ENCODE data around the gene PRR16.

Gene PRR16

DNA sequence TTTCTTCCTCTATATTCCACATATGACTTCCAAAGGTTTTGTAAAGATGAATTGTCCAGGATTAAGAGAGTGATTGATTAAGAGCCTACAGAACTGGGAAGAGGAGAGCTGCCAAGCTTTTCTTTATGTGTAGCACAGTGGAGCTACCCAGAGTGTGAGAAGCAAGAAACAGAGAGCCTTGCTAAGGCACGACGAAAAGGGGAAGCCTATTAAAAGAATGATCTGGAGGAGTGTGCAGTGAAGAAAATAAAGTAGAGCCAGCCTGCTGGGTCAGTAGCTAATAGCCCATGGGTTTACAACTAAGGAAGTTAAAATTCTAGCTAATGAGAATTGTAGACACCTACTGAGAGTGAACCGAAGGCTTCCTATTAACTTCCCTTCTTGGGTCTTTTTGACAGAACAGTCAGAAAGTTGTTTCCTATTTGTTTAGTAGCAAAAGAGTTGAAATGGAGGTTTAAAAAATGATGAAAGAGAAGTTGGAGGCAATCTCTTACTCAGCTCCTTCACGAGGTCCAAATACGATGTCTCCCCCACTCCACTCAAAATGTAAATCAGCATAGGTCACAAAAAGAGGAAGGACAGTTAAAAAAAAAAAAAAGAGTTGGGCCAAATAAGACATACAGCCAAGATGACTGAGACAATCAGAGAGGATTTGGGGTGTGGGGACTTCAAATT is 957 bp upstream of the PRR16 start:
- no peak for DNase-seq (ENCODE audit: low spot score)

GRCh38 chr5:120464627-120465435 is 731 bp downstream of the PRR16 start:
- DNase-seq (ENCODE audit: low spot score): peak; percentile 72

DNA sequence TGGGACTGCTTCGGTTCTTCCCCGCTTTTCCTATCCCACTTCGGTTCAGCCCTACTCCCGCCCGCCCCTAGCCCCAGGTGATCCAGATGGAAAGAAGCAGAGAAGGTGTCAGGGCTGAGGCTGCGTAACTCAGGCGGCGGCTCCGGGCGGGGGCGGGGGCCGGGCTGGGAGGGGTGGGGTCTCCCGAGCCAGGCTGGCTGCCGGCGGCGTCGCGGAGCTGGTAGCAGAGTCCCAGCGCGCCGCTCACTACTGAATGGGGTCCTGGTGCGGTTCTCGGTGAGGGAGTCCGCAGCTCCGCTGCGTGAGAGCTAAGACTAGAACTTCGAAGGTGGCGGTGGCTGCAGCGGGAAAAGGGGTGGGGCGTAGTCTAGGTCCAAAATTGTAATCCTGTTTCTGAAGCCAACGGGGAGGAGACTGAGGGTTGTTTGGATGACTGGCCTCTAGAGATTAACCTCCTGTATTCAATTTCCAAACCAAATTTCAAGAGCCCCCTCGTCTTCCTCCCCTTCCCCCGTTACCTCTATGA is 1.4 kb downstream of the PRR16 start:
- DNase-seq (ENCODE audit: low spot score): peak; percentile 74

DNA sequence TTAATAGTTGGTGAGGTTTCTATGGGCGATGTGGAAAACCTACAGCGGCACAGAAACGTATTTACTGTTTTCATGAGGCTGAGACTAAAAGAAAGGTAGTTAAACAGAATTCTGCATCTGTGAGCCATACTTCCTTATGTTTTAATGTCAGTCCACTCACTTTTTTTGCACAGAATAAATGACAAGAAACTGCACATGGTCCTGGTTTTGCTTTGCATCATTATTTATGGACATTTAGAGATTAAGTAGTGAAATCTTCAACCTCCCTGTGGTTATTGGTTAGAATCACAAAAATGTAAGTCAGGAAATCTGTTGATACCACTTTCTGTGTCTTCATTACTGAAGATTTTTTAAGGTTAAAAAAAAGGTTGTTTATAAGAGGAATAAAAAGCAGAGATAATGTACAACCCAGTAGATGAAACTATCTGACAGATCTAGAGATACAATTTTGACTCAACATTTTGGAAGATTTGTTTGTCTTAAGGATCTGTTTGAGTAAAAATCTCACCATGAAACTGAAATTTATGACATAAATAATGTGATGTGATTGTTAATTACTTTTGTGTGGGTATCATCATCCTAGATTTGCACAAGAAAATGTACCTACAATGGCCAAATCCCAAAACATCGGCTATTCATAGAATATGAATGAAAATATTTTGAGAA is 2.4 kb downstream of the PRR16 start:
- no peak for DNase-seq (ENCODE audit: low spot score)

- no peak for DNase-seq (ENCODE audit: low spot score)
Observed at GRCh38 chr5:120471971-120472370, 7.9 kb downstream of the PRR16 start.

- DNase-seq (ENCODE audit: low spot score): no peak
Observed at GRCh38 chr5:120472911-120473310, 8.8 kb downstream of the PRR16 start.

- DNase-seq (ENCODE audit: low spot score): no peak
Observed at GRCh38 chr5:120473332-120473731, 9.2 kb downstream of the PRR16 start.

GRCh38 chr5:120476063-120476462 is 12.0 kb downstream of the PRR16 start:
- DNase-seq (ENCODE audit: low spot score): no peak

DNA sequence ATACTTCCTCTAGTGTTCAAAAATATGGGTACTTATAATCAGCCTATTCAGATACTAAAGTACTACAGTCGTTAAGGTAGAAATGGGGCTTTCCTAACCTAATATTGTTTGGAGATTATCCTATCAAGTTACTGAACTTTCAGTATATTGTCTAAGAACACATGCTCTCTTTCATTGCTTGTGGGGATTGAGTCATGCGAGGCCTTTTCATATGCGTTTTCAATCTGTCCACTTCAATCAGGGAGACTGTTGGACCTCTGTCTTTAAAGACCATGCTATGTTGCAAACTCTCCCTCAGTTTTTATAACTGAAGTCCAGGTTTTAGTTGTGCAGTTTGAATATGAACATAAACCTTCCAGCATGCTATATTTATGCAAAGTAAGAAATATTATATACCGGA is 15.0 kb downstream of the PRR16 start:
- DNase-seq (ENCODE audit: low spot score): no peak

DNA sequence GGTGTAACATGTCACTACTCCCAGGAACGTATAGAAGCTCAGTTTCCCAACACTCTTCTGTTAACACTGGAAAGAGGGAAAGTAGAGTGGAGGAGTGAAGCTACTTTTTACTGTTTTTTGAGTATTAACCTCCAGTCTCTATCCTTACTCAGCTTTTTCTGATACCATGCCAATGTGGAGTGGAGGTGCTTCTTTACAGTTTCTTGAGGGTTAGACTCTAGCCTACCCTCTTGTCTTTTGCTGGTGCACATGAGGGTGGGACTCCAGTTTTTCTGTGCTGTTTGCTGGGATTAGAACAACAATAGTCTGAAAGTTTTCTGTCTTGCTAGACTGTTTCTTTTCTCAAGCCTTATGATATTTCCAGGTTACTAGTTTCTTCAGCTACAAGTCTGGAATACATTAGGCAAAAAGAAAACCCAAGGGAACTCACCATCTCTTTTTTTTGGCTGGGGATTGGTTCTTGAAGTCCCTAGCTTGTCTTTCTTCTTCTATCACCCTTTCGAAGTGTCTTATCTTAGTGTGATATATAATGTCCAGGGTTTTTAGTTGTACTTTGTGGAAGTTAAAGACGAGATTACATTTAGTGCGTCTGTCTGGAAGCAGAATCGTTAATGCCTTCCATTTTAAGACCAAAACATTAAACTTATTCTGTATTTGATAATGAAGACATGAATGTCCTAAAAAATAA is 35.9 kb downstream of the PRR16 start:
- no peak for DNase-seq (ENCODE audit: low spot score)

DNA sequence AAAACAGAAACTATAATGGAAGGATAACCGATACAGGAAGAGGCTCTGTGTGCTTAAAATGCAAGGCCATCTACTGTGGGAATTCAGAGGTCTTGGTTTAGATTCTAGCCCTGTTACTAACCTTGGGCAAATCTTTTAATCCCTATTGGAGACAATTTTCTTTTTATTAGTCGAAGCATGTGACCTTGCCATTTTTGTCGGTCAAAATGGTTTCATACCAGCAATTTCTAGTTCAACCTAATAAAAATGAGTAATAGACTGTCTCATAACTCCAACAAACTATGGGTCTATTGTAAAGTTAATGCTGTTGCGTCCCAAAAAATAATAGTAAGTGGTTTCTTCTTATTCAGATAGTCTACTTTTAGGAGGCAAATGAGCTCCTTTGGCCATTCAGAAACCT is 38.4 kb downstream of the PRR16 start:
- DNase-seq (ENCODE audit: low spot score): no peak

DNA sequence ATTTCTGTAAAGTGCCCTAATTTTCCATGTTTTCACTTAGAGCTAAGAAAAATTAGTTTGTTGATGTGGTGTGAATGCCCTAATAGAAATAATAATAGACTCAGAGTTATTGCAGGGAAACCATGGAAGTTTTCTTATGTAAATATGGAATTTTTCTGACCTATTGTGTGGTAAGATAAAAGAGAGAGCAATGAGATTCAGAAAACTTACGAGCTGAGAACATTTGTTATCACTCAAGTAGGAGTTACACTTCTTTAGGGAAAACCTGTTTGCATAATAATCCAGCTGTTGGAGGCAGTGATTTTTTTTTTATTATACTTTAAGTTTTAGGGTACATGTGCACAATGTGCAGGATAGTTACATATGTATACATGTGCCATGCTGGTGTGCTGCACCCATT is 39.2 kb downstream of the PRR16 start:
- no peak for DNase-seq (ENCODE audit: low spot score)

DNA sequence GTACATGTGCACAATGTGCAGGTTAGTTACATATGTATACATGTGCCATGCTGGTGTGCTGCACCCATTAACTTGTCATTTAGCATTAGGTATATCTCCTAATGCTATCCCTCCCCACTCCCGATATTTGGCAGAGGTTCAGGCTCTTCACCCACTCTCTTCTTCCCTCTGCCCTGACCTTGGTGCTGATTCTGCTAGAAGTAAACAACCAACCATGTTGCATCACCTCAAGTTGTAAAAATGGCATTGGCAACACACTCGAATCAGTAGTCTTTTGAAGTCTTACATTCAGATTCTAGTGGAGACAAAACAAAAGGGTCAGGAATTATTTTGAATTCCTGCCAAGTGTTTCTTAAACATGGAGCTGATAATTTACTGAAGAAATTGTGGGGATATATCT is 40.0 kb downstream of the PRR16 start:
- no peak for DNase-seq (ENCODE audit: low spot score)

GRCh38 chr5:120507197-120507596 is 43.1 kb downstream of the PRR16 start:
- DNase-seq (ENCODE audit: low spot score): no peak

DNA sequence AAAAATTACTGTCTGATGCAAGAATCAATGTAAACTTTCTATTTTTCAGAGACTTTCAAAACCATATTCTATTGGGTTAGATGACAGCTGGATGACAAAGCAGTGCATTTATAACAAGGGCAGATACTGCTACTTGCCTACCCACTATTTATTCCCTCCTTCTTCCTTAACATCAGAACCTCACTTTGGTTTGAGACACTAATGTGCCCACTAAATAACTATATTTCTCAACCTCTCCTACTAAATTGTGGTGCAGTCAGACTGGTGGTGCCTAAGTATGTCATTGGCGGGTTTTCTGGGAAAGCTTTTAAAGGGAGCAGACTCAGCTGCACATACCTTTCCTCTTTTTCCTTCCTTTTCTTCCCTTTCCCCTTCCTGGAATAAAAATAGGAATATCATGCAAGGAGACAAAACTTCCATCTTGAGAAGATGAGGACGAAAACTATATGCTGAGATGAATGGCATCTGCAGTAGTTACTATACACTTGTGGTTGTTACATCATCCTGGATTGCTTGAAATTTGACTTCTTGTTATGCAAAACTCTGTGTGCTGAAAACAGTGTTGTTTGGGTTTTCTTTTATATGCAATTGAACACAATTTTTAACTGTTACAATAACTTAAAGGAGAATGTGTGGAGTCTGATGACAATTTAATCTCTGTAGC is 43.8 kb downstream of the PRR16 start:
- DNase-seq (ENCODE audit: low spot score): peak; percentile 18

DNA sequence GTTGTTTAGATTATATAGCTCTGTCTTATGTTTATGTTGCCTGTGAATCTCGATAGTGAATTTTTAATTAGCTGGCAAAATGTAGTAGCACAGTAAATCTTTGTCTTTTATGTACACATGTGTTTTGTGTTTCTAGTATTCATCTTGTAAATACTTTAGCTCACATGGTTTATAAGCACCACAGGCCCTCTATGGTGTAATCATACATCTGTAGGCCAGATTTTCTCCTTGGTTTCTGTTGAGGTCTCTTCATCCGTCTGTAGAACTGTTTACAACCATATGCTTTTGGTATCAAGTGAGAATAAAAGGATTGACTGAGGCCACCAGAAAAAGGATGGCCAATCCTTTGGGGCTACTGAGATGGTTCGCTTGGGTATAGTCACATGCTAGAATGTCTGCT is 45.0 kb downstream of the PRR16 start:
- peak; percentile 34 for DNase-seq (ENCODE audit: low spot score)

DNA sequence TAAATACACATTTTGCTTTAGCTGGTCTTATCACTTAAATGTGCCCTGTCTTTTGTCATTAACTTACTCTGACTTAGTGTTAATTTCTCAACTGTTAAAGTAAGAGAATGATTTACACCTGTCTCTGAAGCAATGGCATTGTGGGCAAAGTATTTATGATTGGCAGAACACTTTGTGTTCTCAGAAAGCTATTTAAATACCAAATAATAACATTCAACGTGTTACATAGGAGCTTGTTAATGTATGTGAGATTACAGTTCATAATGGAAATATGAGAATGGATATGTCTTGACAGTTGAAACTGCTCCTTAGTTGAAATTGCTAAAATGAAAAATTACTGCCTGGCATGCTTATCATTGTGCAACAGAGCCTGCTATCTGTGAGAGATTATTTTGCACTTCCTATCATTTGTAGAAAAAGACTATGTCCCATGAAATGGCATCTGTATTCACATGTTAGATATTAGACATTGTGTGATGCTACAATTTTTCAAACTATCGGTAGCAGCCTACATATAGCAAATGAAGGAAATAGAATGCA is 46.1 kb downstream of the PRR16 start:
- no peak for DNase-seq (ENCODE audit: low spot score)

GRCh38 chr5:120510994-120511686 is 47.0 kb downstream of the PRR16 start:
- no peak for DNase-seq (ENCODE audit: low spot score)

DNA sequence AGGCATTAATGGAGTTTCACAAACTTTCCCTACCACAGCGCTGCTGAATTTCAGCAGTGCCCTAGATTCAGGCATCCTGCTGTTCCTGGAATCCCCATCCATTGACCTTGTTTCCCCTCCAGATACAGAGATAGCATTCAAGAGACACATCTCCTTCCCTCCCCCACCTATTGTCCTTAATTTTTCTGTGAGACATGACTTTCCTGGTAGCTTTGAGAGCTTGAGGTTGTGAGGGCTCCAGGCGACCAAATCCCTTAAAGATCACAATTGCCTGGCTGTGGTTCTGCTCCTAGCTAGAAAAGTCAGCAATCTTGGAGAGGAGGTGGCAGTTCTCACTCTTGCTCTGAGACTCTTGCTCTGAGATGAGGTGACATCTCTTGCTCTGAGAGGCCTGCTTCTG is 48.0 kb downstream of the PRR16 start:
- no peak for DNase-seq (ENCODE audit: low spot score)

- no peak for DNase-seq (ENCODE audit: low spot score)
Observed at GRCh38 chr5:120512791-120513650, 48.9 kb downstream of the PRR16 start.

Measured in AG20443 (cell line).